ENCODE data around the gene CD81.

Gene CD81

GRCh38 chr11:2402890-2403645 is 26.0 kb downstream of the CD81 start:
- Histone ChIP-seq H3K4me1 (peaks cover 0 to 31% (median 26%) of the 10 kb centered on the region in 4 donors), H3K9me3 (no peaks in the 10 kb centered on the region), H3K27ac (no peak overlapping the region), H3K36me3 (peaks cover 13 to 37% (median 23%) of the 10 kb centered on the region in 3 donors), H3K27me3 (peaks cover 0 to 3% of the 10 kb centered on the region in 2 donors), H3K4me3 (no peak overlapping the region)
- intact Hi-C loops (cut with DNase I; ENCODE audit: low total_unique reads): loop anchor here (10.0 kb wide), 1 partner anchor 502 kb away; a partner anchor contains a TSS
- no peak for DNase-seq
- no peak for TF ChIP-seq CTCF (IDR thresholded peaks at IDR 0.05)

- peaks cover 0 to 15% of the 10 kb centered on the region in 2 donors for H3K27me3 ChIP-seq
- H3K36me3 ChIP-seq: peaks cover 13 to 31% (median 23%) of the 10 kb centered on the region in 3 donors
- intact Hi-C loops (cut with DNase I; ENCODE audit: low total_unique reads): loop anchor here (5.0 to 10.0 kb wide), 2 partner anchors 32 to 500 kb away; a partner anchor contains a TSS
- no peak overlapping the region for H3K27ac ChIP-seq
- no peak for DNase-seq
- peaks cover 0 to 19% (median 14%) of the 10 kb centered on the region in 4 donors for H3K4me1 ChIP-seq
- no peak for TF ChIP-seq CTCF (IDR thresholded peaks at IDR 0.05)
- H3K9me3 ChIP-seq: no peaks in the 10 kb centered on the region
- H3K4me3 ChIP-seq: no peak overlapping the region
Observed at GRCh38 chr11:2404735-2405196, 27.7 kb downstream of the CD81 start.

- no peak overlapping the region for H3K27ac ChIP-seq
- peaks cover 0 to 12% (median 10%) of the 10 kb centered on the region in 4 donors for H3K4me1 ChIP-seq
- no peak for TF ChIP-seq CTCF (IDR thresholded peaks at IDR 0.05)
- H3K36me3 ChIP-seq: peaks cover 13 to 31% (median 23%) of the 10 kb centered on the region in 3 donors
- H3K9me3 ChIP-seq: no peaks in the 10 kb centered on the region
- no peak for DNase-seq
- no peak overlapping the region for H3K4me3 ChIP-seq
- H3K27me3 ChIP-seq: peaks cover 0 to 32% of the 10 kb centered on the region in 2 donors
- intact Hi-C loops (cut with DNase I; ENCODE audit: low total_unique reads): loop anchor here (5.0 to 10.0 kb wide), 2 partner anchors 34 to 498 kb away; a partner anchor contains a TSS
Observed at GRCh38 chr11:2406451-2406850, 29.3 kb downstream of the CD81 start.

- peaks cover 13 to 31% (median 22%) of the 10 kb centered on the region in 3 donors for H3K36me3 ChIP-seq
- no peaks in the 10 kb centered on the region for H3K9me3 ChIP-seq
- DNase-seq: no peak
- H3K27ac ChIP-seq: no peak overlapping the region
- H3K4me3 ChIP-seq: no peak overlapping the region
- no peak for TF ChIP-seq CTCF (IDR thresholded peaks at IDR 0.05)
- peaks cover 0 to 7% (median 5%) of the 10 kb centered on the region in 4 donors for H3K4me1 ChIP-seq
- intact Hi-C loops (cut with DNase I; ENCODE audit: low total_unique reads): loop anchor here (5.0 to 10.0 kb wide), 2 partner anchors 35 to 498 kb away; a partner anchor contains a TSS
- peaks cover 0 to 37% of the 10 kb centered on the region in 2 donors for H3K27me3 ChIP-seq
Observed at GRCh38 chr11:2406878-2407410, 29.8 kb downstream of the CD81 start.

- DNase-seq: no peak
- Histone ChIP-seq H3K27me3 (peaks cover 0 to 37% of the 10 kb centered on the region in 2 donors), H3K4me1 (no peaks in the 10 kb centered on the region), H3K4me3 (no peak overlapping the region), H3K9me3 (no peaks in the 10 kb centered on the region), H3K36me3 (peaks cover 0 to 14% (median 5%) of the 10 kb centered on the region in 3 donors), H3K27ac (no peak overlapping the region)
- intact Hi-C loops (cut with DNase I; ENCODE audit: low total_unique reads): loop anchor here (5.0 to 10.0 kb wide), 2 partner anchors 36 to 496 kb away; a partner anchor contains a TSS
- no peak for TF ChIP-seq CTCF (IDR thresholded peaks at IDR 0.05)
Observed at GRCh38 chr11:2408671-2409070, 31.6 kb downstream of the CD81 start.
